ENCODE data around the gene DYNLT2B.

DNA sequence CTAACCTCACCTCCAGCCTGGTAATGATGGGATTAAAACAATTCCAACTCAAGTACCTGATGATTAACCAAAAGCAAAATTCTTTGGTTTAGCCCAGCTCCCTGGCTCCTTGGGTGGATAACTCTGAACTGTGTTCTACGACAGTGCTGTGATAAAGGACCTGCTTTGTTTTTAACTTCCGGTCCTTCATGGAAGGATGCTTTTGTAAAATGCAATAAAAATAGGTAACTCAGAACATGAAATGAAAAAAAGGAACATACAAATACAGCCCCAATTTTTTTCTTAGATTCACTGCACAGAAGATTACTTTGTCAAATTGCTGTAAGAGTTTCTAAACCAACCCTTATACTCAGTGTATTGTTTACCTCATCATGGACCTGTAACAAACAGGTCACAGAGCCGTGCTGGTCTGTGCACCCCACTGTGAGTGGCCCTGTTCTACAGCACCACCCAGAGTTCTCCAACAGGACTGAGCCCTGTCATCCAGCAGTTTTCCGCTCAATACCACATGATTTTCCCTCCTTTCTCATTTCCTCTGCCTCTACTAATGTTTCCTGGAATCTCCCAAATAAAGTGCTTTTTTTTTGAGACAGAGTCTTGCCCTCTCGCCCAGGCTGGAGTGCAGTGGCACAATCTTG, 25.6 kb downstream of the DYNLT2B start:
- TF ChIP-seq, protein P1, sequence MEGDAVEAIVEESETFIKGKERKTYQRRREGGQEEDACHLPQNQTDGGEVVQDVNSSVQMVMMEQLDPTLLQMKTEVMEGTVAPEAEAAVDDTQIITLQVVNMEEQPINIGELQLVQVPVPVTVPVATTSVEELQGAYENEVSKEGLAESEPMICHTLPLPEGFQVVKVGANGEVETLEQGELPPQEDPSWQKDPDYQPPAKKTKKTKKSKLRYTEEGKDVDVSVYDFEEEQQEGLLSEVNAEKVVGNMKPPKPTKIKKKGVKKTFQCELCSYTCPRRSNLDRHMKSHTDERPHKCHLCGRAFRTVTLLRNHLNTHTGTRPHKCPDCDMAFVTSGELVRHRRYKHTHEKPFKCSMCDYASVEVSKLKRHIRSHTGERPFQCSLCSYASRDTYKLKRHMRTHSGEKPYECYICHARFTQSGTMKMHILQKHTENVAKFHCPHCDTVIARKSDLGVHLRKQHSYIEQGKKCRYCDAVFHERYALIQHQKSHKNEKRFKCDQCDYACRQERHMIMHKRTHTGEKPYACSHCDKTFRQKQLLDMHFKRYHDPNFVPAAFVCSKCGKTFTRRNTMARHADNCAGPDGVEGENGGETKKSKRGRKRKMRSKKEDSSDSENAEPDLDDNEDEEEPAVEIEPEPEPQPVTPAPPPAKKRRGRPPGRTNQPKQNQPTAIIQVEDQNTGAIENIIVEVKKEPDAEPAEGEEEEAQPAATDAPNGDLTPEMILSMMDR (IDR thresholded peaks at IDR 0.05) = no peak
- TF ChIP-seq POLR2A (IDR thresholded peaks at IDR 0.05) (no peak), POLR2AphosphoS5 (IDR thresholded peaks at IDR 0.05) (no peak)

Data from stomach (tissue), 4 donors.